Measurements from ENCODE around the gene ASB12. TPM values are rescaled to one million over a fixed set of nuclear protein-coding genes. Genes with fewer than 3 reads are reported as not detected.

ASB12 gene
- polyA plus RNA-seq, 4 donors, result 0.48 to 0.66 (median 0.61) TPM

DNA sequence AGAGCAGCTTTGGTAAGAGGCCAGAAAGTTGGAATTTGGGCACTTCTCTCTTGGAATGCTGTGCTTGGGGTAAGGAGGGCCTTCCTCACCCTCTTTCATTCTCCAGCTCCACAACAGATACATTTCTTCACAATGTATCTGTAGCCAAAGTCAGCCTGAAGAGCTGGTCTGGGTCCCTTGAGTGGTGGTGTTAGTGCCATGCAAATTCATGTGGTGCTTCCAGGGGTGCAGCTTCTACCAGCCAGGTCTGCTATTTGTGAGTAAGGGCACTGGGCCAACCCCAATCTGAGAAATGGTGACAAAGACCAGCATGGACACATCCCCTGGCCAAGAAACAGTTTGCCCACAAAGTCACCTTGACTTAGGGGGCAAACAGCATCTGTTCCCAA, 42.7 kb downstream of the ASB12 start:
- DNase-seq (ENCODE audit: low read depth in 4 of 4, low spot score in 3 of 4), result no peak

DNA sequence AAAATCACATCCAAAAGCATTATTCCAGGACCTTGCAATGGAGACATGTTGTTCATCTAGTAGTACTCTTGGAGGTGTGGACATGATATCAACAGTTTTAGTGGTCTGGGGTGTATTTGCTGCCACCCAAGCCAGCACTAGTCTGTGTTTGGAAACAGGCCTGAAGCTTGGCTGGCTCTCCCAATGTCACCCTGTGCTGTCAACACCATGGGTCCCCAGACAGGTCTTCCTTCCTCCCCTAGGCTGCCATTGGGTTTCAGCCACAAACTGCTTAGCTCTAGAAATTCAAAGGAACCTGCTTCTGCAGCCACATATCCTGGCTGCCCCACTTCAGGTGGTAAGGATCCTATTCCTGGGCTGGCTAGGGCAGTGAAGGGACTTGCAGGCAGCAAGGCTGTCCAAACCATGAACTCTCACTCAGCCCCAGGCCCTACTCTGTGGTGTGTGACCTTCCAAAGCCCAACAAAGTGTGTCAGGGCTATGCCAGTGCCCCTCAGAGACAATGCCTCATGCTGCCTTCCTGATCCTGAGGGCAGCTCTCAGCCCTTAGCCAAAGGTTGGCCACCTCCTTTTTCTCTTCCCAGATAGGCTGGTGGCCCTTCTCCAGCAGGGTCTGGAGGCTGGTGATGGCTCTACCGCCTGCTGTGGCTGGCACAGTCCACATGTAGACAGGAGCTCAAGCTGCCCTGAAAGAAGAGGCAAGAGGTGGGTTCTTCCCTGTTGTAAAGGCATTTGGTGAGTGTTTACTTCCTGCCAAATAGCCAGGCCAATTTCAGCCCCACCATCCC, 43.2 kb downstream of the ASB12 start:
- DNase-seq (ENCODE audit: low read depth in 4 of 4, low spot score in 3 of 4), result no peak

DNA sequence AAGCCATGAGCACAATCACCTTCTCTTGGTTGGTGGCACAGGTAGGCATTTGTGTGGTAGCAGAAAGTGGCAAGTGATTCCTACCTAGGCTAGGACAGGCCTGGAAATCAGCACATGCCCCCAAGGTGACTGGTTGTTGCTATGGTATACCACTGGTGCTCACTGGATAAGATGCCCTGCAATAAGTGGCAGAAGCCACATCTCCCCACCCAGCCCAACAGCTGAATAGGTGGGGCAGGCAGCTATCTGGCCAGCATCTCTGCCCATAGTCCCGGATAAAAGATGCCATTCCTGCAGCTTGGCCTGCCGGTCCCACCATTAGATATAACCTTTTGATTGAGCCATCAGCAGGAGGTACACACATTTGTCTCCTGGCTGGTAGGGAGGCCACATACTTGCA, 46.0 kb downstream of the ASB12 start:
- no peak for DNase-seq (ENCODE audit: low read depth in 4 of 4, low spot score in 3 of 4)

GRCh38 chrX:64182208-64182607, 48.2 kb downstream of the ASB12 start:
- DNase-seq (ENCODE audit: low read depth in 4 of 4, low spot score in 3 of 4), result no peak

GRCh38 chrX:64176876-64177275, 53.5 kb downstream of the ASB12 start:
- no peak for DNase-seq (ENCODE audit: low read depth in 4 of 4, low spot score in 3 of 4)

Other genes starting within 250 kb of the ASB12 start
- 10 to 100 TPM in 1 of 4 donors, 1 to 10 TPM in 3; 7.4 to 12.7 (median 8.3) TPM for gene AMER1, start 24.9 kb downstream of the ASB12 start, polyA plus RNA-seq (ENCODE audit: insufficient read length in 4 of 4)
- gene MTMR8, start 164.8 kb upstream of the ASB12 start, polyA plus RNA-seq (ENCODE audit: insufficient read length in 4 of 4), result 1 to 10 TPM; 2.4 to 2.8 (median 2.6) TPM

All from left renal pelvis (tissue), 4 donors.